KMS-11 (cell line): ENCODE results near the gene GUCY1A1.

Experiments
- H2AFZ ChIP-seq: fragments of 200-600 bp; sonication (generic); 2 replicates; pipeline ENCODE4 v1.6.1; 2016; ENCODE audit warnings: antibody characterized with exemption, mixed run types, low read depth
- H3K27ac ChIP-seq: fragments of 200-600 bp; sonication (generic); 2 replicates; pipeline ENCODE4 v1.6.1; 2016; ENCODE audit warnings: mild to moderate bottlenecking, mixed run types
- H3K27me3 ChIP-seq: fragments of 200-600 bp; sonication (generic); 2 replicates; pipeline ENCODE4 v1.6.1; 2017; ENCODE audit warnings: mild to moderate bottlenecking, low read depth, mixed run types, moderate library complexity; ENCODE audit not compliant: insufficient read depth
- H3K36me3 ChIP-seq: fragments of 200-600 bp; sonication (generic); 2 replicates; pipeline ENCODE4 v1.6.1; 2017; ENCODE audit warnings: mild to moderate bottlenecking, mixed run types; ENCODE audit not compliant: insufficient read depth
- H3K4me1 ChIP-seq: fragments of 200-600 bp; sonication (generic); 2 replicates; pipeline ENCODE4 v1.6.1; 2016; ENCODE audit warnings: mild to moderate bottlenecking, low read depth, mixed run types; ENCODE audit not compliant: poor library complexity, severe bottlenecking
- H3K4me2 ChIP-seq: fragments of 200-600 bp; sonication (generic); 2 replicates; pipeline ENCODE4 v1.7.0; 2016; ENCODE audit warnings: mild to moderate bottlenecking, mixed run types
- H3K4me3 ChIP-seq: fragments of 200-600 bp; sonication (generic); IDR thresholded peaks from 2 replicates; pipeline ENCODE4 v1.6.1; 2017; ENCODE audit warnings: low read depth, low read length, mixed read lengths; ENCODE audit not compliant: insufficient read depth
- H3K79me2 ChIP-seq: fragments of 200-600 bp; sonication (generic); 2 replicates; pipeline ENCODE4 v1.6.1; 2016; ENCODE audit warnings: low read depth, mixed run types; ENCODE audit not compliant: insufficient read depth
- H3K9ac ChIP-seq: fragments of 200-600 bp; sonication (generic); 2 replicates; pipeline ENCODE4 v1.6.1; 2016; ENCODE audit warnings: mild to moderate bottlenecking, mixed run types
- H4K20me1 ChIP-seq: fragments of 200-600 bp; sonication (generic); 2 replicates; pipeline ENCODE4 v1.6.1; 2016; ENCODE audit warnings: mild to moderate bottlenecking, mixed run types; ENCODE audit not compliant: insufficient read depth
- TF ChIP-seq, protein P1 (sequence below): fragments of 200-600 bp; sonication (generic); conservative IDR thresholded peaks from 2 replicates; pipeline ENCODE4 v1.6.1; 2017; ENCODE audit warnings: low read depth, mild to moderate bottlenecking, antibody characterized with exemption, low read length, moderate library complexity, mixed read lengths

Gene GUCY1A1

DNA sequence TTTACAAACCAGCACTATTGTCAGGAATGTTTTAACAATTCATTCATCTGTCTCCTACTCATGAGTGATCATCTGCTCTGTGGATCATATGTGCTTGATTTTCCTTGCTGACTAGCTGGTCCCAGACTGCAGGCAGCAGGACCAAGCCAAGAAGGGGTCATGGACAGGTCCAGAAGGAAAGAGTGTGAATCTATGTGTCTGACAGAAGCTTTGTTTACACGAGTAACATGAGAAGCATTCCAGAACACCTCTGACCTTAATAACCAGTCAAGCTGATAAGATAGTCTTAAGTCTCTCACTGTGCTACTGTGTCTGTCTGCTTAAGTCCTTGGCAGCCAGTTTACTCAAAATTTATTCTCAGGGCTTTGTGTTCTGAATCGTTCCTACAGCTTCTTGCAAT is 39.0 kb downstream of the GUCY1A1 start:
- no peak overlapping the region for H3K9ac ChIP-seq
- no peak overlapping the region for H2AFZ ChIP-seq
- H3K4me1 ChIP-seq: peaks cover 16% of the 10 kb centered on the region
- TF ChIP-seq, protein P1, sequence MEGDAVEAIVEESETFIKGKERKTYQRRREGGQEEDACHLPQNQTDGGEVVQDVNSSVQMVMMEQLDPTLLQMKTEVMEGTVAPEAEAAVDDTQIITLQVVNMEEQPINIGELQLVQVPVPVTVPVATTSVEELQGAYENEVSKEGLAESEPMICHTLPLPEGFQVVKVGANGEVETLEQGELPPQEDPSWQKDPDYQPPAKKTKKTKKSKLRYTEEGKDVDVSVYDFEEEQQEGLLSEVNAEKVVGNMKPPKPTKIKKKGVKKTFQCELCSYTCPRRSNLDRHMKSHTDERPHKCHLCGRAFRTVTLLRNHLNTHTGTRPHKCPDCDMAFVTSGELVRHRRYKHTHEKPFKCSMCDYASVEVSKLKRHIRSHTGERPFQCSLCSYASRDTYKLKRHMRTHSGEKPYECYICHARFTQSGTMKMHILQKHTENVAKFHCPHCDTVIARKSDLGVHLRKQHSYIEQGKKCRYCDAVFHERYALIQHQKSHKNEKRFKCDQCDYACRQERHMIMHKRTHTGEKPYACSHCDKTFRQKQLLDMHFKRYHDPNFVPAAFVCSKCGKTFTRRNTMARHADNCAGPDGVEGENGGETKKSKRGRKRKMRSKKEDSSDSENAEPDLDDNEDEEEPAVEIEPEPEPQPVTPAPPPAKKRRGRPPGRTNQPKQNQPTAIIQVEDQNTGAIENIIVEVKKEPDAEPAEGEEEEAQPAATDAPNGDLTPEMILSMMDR: no peak
- no peaks in the 10 kb centered on the region for H4K20me1 ChIP-seq
- H3K36me3 ChIP-seq: no peaks in the 10 kb centered on the region; the same call in 1 of the 2 replicates
- no peaks in the 10 kb centered on the region for H3K27me3 ChIP-seq
- no peak overlapping the region for H3K4me2 ChIP-seq
- H3K4me3 ChIP-seq: no peak overlapping the region
- no peak overlapping the region for H3K27ac ChIP-seq
- H3K79me2 ChIP-seq: peaks cover 1% of the 10 kb centered on the region; the same call in 1 of the 2 replicates

DNA sequence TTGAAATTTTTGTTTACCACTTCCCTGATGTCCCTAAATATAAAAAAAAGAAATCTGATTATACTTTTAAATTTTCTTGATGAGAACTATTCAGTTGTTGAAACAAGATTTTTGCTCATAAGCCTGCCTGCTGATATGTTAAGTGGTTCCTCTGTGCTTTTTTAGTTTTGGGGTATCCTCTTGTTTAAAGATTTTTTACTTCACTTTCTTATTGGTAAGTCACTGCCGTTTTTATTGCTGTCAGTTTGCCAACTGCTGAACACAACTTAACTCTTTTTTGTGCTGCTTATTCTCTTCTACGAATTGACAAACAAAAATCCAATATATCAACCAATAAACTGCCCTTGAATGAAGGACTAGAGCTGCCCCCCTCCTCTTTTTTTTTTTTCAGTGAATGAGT is 39.5 kb downstream of the GUCY1A1 start:
- Histone ChIP-seq H3K4me3 (no peak overlapping the region), H3K4me1 (peaks cover 16% of the 10 kb centered on the region), H3K9ac (no peak overlapping the region), H3K27me3 (no peaks in the 10 kb centered on the region), H2AFZ (no peak overlapping the region), H3K4me2 (no peak overlapping the region), H3K79me2 (no peaks in the 10 kb centered on the region; the same call in 1 of the 2 replicates), H4K20me1 (no peaks in the 10 kb centered on the region), H3K27ac (no peak overlapping the region), H3K36me3 (no peaks in the 10 kb centered on the region; the same call in 1 of the 2 replicates)
- TF ChIP-seq, protein P1: no peak

GRCh38 chr4:155707251-155707650 is 40.6 kb downstream of the GUCY1A1 start:
- Histone ChIP-seq H3K4me1 (peaks cover 11% of the 10 kb centered on the region), H3K4me2 (no peak overlapping the region), H3K27ac (no peak overlapping the region), H4K20me1 (no peaks in the 10 kb centered on the region), H3K27me3 (no peaks in the 10 kb centered on the region), H3K79me2 (no peaks in the 10 kb centered on the region), H3K4me3 (no peak overlapping the region), H2AFZ (no peak overlapping the region), H3K9ac (no peak overlapping the region), H3K36me3 (peaks cover 7% of the 10 kb centered on the region; the same call in 1 of the 2 replicates)
- TF ChIP-seq, protein P1: no peak

DNA sequence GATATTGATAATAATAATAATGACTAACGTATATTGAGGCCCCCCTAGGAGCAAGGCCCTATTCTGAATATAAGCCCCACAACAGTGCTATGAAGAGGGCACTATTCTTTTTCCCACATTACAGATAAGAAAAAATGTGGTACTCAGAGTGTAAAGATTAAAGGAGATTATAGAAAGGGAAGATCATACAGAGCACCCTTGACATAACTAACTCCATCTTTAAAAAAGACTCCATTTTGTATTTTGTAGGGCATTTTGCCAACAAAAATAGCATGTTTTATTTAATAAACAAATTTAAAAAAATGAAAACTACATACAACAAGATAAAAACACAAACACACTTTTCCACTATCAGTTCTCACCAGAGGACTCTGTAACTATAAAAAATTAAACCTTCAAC is 42.1 kb downstream of the GUCY1A1 start:
- Histone ChIP-seq H3K36me3 (peaks cover 10% of the 10 kb centered on the region; the same call in 1 of the 2 replicates), H3K4me3 (no peak overlapping the region), H3K4me2 (no peak overlapping the region), H3K27ac (no peak overlapping the region), H3K79me2 (no peaks in the 10 kb centered on the region), H3K9ac (no peak overlapping the region), H3K4me1 (peaks cover under 1% of the 10 kb centered on the region), H2AFZ (no peak overlapping the region), H4K20me1 (no peaks in the 10 kb centered on the region), H3K27me3 (no peaks in the 10 kb centered on the region)
- TF ChIP-seq, protein P1: no peak

DNA sequence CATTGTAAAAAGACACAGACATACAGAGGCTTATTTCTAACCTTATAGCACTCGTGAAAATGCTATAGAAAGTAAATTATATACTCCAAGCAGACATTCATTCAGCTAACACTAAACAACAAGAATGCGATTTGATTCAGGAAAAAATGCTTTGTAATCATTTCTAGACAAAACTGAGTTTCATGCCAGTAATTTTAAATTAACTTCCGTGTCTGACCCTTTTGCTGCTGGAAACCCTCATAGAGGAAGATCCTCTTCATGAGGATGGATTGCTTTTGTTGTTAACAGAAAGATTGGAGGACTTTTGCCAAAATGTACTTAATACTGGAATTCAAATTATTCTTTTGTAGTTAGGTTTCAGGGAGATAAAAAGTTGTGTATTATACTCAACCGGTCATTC is 43.3 kb downstream of the GUCY1A1 start:
- TF ChIP-seq, protein P1: no peak
- Histone ChIP-seq H3K9ac (no peak overlapping the region), H3K4me1 (no peaks in the 10 kb centered on the region), H3K27ac (no peak overlapping the region), H2AFZ (no peak overlapping the region), H3K36me3 (peaks cover 10% of the 10 kb centered on the region; the same call in 1 of the 2 replicates), H3K79me2 (no peaks in the 10 kb centered on the region), H3K4me2 (no peak overlapping the region), H3K27me3 (no peaks in the 10 kb centered on the region), H3K4me3 (no peak overlapping the region), H4K20me1 (no peaks in the 10 kb centered on the region)
